Adrenal gland (tissue), 12 donors: Measurements from ENCODE around the gene EXOSC6. TPM values are rescaled to one million over a fixed set of nuclear protein-coding genes. Genes with fewer than 3 reads are reported as not detected.
"Not testable (repeated sequence)": the region's sequence is repeated elsewhere in the genome, so short reads cannot be mapped to it uniquely, and the experiment has no call there.

Experiments used
- DNase-seq, 7 donors: peaks; one replicate each; pipeline ENCODE4 v3.0.0-alpha.2; 2019 to 2020
- H3K27ac ChIP-seq, 5 donors: fragments of 200-600 bp; sonication (generic) in 4 of 5; 1 replicate in 3 of 5; 2 replicates in 2 of 5; pipeline versions ENCODE4 v1.5.1 to v1.8.0; 2016 to 2020; ENCODE audit warnings: mild to moderate bottlenecking in 1 of 5
- H3K27me3 ChIP-seq: fragments of 200-600 bp; 2 replicates; pipeline ENCODE4 v1.8.0; 2021
- H3K36me3 ChIP-seq, 2 donors: fragments of 200-600 bp; replicated peaks in 1 of 2; 1 replicate in 1 of 2; 2 replicates in 1 of 2; pipeline versions ENCODE4 v1.5.1 to v1.8.0; 2018 to 2022
- H3K4me1 ChIP-seq, 2 donors: fragments of 200-600 bp; replicated peaks in 1 of 2; 1 replicate in 1 of 2; 2 replicates in 1 of 2; pipeline versions ENCODE4 v1.5.1 to v1.8.0; 2018 to 2021
- H3K4me3 ChIP-seq, 4 donors: fragments of 200-600 bp; sonication (generic) in 3 of 4; one replicate each; pipeline ENCODE4 v1.5.1; 2016 to 2018
- H3K9me3 ChIP-seq, 3 donors: fragments of 200-600 bp; sonication (generic) in 1 of 3; replicated peaks in 1 of 3; 1 replicate in 2 of 3; 2 replicates in 1 of 3; pipeline versions ENCODE4 v1.5.1 to v1.8.0; 2016 to 2021
- POLR2A ChIP-seq, 2 donors: fragments of 450-650 bp; IDR thresholded peaks; one replicate each; pipeline ENCODE4 v1.6.1; 2017; ENCODE audit warnings: antibody characterized with exemption in 2 of 2, mild to moderate bottlenecking in 2 of 2, moderate library complexity in 1 of 2
- WGBS, 4 donors: extraction: QIAGEN DNeasy Blood & Tissue Kit in 2 of 4; methylation state at CpG; one replicate each; pipeline versions ENCODE4 v1.1.5 to v1.1.7; 2013 to 2017; 5-methylcytosine and 5-hydroxymethylcytosine counted together
- intact Hi-C, 2 donors: fragments of 100-400 bp; cut with DNase I; formaldehyde crosslinking; loops; one replicate each; pipeline versions ENCODE4 v1.14.1 to v1.15.0; 2022 to 2023
- polyA plus RNA-seq, 3 donors: library from polyadenylated mRNA; stranded (reverse); fragments of 200-250 nt in 2 of 3; fragments of 350-450 nt in 1 of 3; fragmentation: Illumina TruSeq in 1 of 3; extraction: RNeasy Lipid Tissue Mini Kit (QIAGEN cat#74804) in 1 of 3; gene quantifications; one replicate each; pipeline ENCODE4 v1.2.3, GENCODE V29; 2013 to 2014
- small RNA-seq, 2 donors: library from RNA; depleted of rRNA; stranded (forward); fragments of <200 nt; gene quantifications; one replicate each; pipeline ENCODE3, GENCODE V24; 2016
- total RNA-seq, 9 donors: library from RNA; depleted of rRNA in 4 of 9; stranded (reverse); fragments of >200 nt in 4 of 9; fragments of 120-200 nt in 1 of 9; fragmentation: NEBNext Ultra II Directional in 1 of 9; extraction: Animal tissue kit (Norgen Biotek cat#: 25700) in 1 of 9; gene quantifications; one replicate each; pipeline versions ENCODE4 v1.1.0 to v1.2.4, GENCODE V29; 2013 to 2023
- donor health status: healthy with polysubstance abuse.
- donor health status: Bipolar disorder and iron deficiency.
- donor health status: DM: yes; HTN: yes; CAD: no.
- donor health status: DM: no; HTN: no; CAD: no.
- donor health status: DM: no; HTN: no; CAD: no.
- donor health status: DM: yes; HTN: yes; CAD: no.

Gene EXOSC6
- total and polyA plus RNA-seq, 12 donors: 12.0 to 49.6 (median 26.2) TPM

GRCh38 chr16:70198666-70199065 is 53.1 kb downstream of the EXOSC6 start:
- H3K4me3 ChIP-seq, H3K27me3 ChIP-seq, H3K9me3 ChIP-seq, intact Hi-C loops, H3K36me3 ChIP-seq: not testable (repeated sequence)
- peak in 1 of 2 donors; percentile 15 for TF ChIP-seq POLR2A (IDR thresholded peaks at IDR 0.05)
- WGBS, 4 donors: 20 to 31% (median 25%) methylated on average over 3 of the region's 3 CpGs
- DNase-seq: peak in 5 of 7 donors; percentile 34 to 58 (median 40)
- H3K4me1 ChIP-seq: peaks cover 10 to 11% of the 10 kb centered on the region in 2 donors
- peak overlapping the region; percentile 39 to 91 (median 72) for H3K27ac ChIP-seq

- 54 to 80% (median 67%) methylated on average over 4 to 9 of the region's 9 CpGs for WGBS, 4 donors
- H3K4me3 ChIP-seq, H3K9me3 ChIP-seq, H3K27me3 ChIP-seq, H3K36me3 ChIP-seq, intact Hi-C loops: not testable (repeated sequence)
- DNase-seq: peak in 1 of 7 donors; percentile 57
- peaks cover 10 to 11% of the 10 kb centered on the region in 2 donors for H3K4me1 ChIP-seq
- peak overlapping the region; percentile 39 to 91 (median 72) for H3K27ac ChIP-seq
These were observed 53.5 kb downstream of the EXOSC6 start for GRCh38 chr16:70198230-70198629.

GRCh38 chr16:70197611-70198010 is 54.1 kb downstream of the EXOSC6 start:
- peaks cover 10 to 11% of the 10 kb centered on the region in 2 donors for H3K4me1 ChIP-seq
- intact Hi-C loops, H3K9me3 ChIP-seq, H3K36me3 ChIP-seq, H3K27me3 ChIP-seq, H3K4me3 ChIP-seq: not testable (repeated sequence)
- H3K27ac ChIP-seq: peak overlapping the region in 3 of 5 donors; percentile 13 to 72 (median 56)
- WGBS, 4 donors: 62 to 78% (median 66%) methylated on average over 3 to 7 of the region's 7 CpGs
- DNase-seq: peak in 1 of 7 donors; percentile 13

Small RNAs within 50 kb of the gene (small RNA-seq; reads per million reads assigned to genes)
- gene AC009060.2 (0 reads per million in 2 donors), gene RN7SL279P (0 reads per million in 2 donors)

Other genes starting within 250 kb of the EXOSC6 start
- gene PDPR, start 137.6 kb downstream of the EXOSC6 start, total RNA-seq: 10 to 100 TPM; 14.6 to 58.7 (median 28.2) TPM
- gene PDPR, start 137.6 kb downstream of the EXOSC6 start, polyA plus RNA-seq: 10 to 100 TPM in 2 of 3 donors, 1 to 10 TPM in 1; 8.2 to 16.3 (median 13.4) TPM
- 1 to 10 TPM in 3 of 9 donors, under 1 TPM in 3, not detected in 3; 0.25 to 2.9 (median 1.1) TPM for gene CLEC18C, start 78.2 kb downstream of the EXOSC6 start, total RNA-seq
- gene CLEC18C, start 78.2 kb downstream of the EXOSC6 start, polyA plus RNA-seq: 1 to 10 TPM in 1 of 3 donors, under 1 TPM in 2; 0.17 to 2.0 (median 0.26) TPM
- gene AARS1, start 37.6 kb upstream of the EXOSC6 start, total RNA-seq: 100 to 1,000 TPM in 3 of 9 donors, 10 to 100 TPM in 6; 76.0 to 120 (median 92.1) TPM
- gene AARS1, start 37.6 kb upstream of the EXOSC6 start, polyA plus RNA-seq: 100 to 1,000 TPM in 1 of 3 donors, 10 to 100 TPM in 2; 31.2 to 110 (median 38.7) TPM
- 10 to 100 TPM; 22.1 to 45.7 (median 32.2) TPM for gene DDX19B, start 47.2 kb upstream of the EXOSC6 start, total RNA-seq
- gene DDX19B, start 47.2 kb upstream of the EXOSC6 start, polyA plus RNA-seq: 10 to 100 TPM; 26.0 to 55.7 (median 35.9) TPM
- 10 to 100 TPM; 31.1 to 68.5 (median 43.4) TPM for gene DDX19A, start 95.0 kb upstream of the EXOSC6 start, total RNA-seq
- gene DDX19A, start 95.0 kb upstream of the EXOSC6 start, polyA plus RNA-seq: 10 to 100 TPM; 14.6 to 55.5 (median 14.9) TPM
- 10 to 100 TPM; 14.0 to 30.8 (median 27.4) TPM for gene ST3GAL2, start 187.2 kb upstream of the EXOSC6 start, total RNA-seq
- gene ST3GAL2, start 187.2 kb upstream of the EXOSC6 start, polyA plus RNA-seq: 10 to 100 TPM in 1 of 3 donors, 1 to 10 TPM in 2; 5.3 to 12.3 (median 8.0) TPM
- gene FCSK, start 202.7 kb upstream of the EXOSC6 start, total RNA-seq: 10 to 100 TPM in 8 of 9 donors, 1 to 10 TPM in 1; 9.0 to 33.5 (median 22.2) TPM
- gene FCSK, start 202.7 kb upstream of the EXOSC6 start, polyA plus RNA-seq: 10 to 100 TPM in 2 of 3 donors, 1 to 10 TPM in 1; 5.2 to 34.8 (median 23.8) TPM